Neuronal stem cell (in vitro differentiated cells): ENCODE measurements around the gene C10orf71.

Source experiments
- DNase-seq: peaks from one replicate; pipeline ENCODE4 v3.0.0-alpha.2; 2013; ENCODE audit warnings: low spot score
- H2AFZ ChIP-seq: one replicate; pipeline ENCODE4 v1.6.1; 2013; ENCODE audit warnings: mild to moderate bottlenecking, low read length, inconsistent platforms
- H2AK5ac ChIP-seq: 2 replicates; pipeline ENCODE4 v1.6.1; 2013; ENCODE audit warnings: low read depth, mild to moderate bottlenecking, inconsistent platforms, low read length, moderate library complexity, mixed read lengths
- H2BK120ac ChIP-seq: 2 replicates; pipeline ENCODE4 v1.6.1; 2013; ENCODE audit warnings: low read depth, mild to moderate bottlenecking, inconsistent platforms, low read length, moderate library complexity, mixed read lengths
- H2BK12ac ChIP-seq: one replicate; pipeline ENCODE4 v1.6.1; 2013; ENCODE audit warnings: low read length, inconsistent platforms
- H2BK15ac ChIP-seq: 2 replicates; pipeline ENCODE4 v1.6.1; 2013; ENCODE audit warnings: mild to moderate bottlenecking, low read length, inconsistent platforms, mixed read lengths
- H2BK5ac ChIP-seq: one replicate; pipeline ENCODE4 v1.6.1; 2013; ENCODE audit warnings: inconsistent platforms, mild to moderate bottlenecking, low read length, moderate library complexity
- H3K14ac ChIP-seq: one replicate; pipeline ENCODE4 v1.6.1; 2013; ENCODE audit warnings: low read length, inconsistent platforms
- H3K18ac ChIP-seq: 2 replicates; pipeline ENCODE4 v1.6.1; 2013; ENCODE audit warnings: low read length, inconsistent platforms
- H3K23ac ChIP-seq: 2 replicates; pipeline ENCODE4 v1.6.1; 2013; ENCODE audit warnings: low read depth, mild to moderate bottlenecking, mixed read lengths, low read length, inconsistent platforms; ENCODE audit not compliant: poor library complexity
- H3K27ac ChIP-seq: replicated peaks from 3 replicates; pipeline ENCODE4 v1.5.1; 2013; ENCODE audit warnings: low read length, inconsistent platforms
- H3K27me3 ChIP-seq, 3 experiments: 2 replicates each; pipeline ENCODE4 v1.6.1; 2013; ENCODE audit warnings: low read length in 3 of 3, mild to moderate bottlenecking in 2 of 3, inconsistent platforms in 1 of 3, low read depth in 1 of 3, mixed read lengths in 1 of 3, moderate library complexity in 1 of 3; ENCODE audit not compliant: control insufficient read depth in 3 of 3, insufficient read depth in 3 of 3
- H3K36me3 ChIP-seq, 2 donors: replicated peaks in 1 of 2; 2 replicates each; pipeline ENCODE4 v1.6.1; 2013; ENCODE audit warnings: low read length in 2 of 2; ENCODE audit not compliant: control insufficient read depth in 2 of 2, insufficient read depth in 2 of 2
- H3K4ac ChIP-seq: 2 replicates; pipeline ENCODE4 v1.6.1; 2013; ENCODE audit warnings: inconsistent platforms, mild to moderate bottlenecking, low read length, moderate library complexity
- H3K4me1 ChIP-seq, 2 donors: 1 replicate in 1 of 2; 2 replicates in 1 of 2; pipeline ENCODE4 v1.6.1; 2013; ENCODE audit warnings: low read length in 2 of 2, low read depth in 1 of 2; ENCODE audit not compliant: control insufficient read depth in 2 of 2, insufficient read depth in 1 of 2
- H3K4me2 ChIP-seq: one replicate; pipeline ENCODE4 v1.6.1; 2013; ENCODE audit warnings: mild to moderate bottlenecking, low read length, inconsistent platforms; ENCODE audit not compliant: insufficient read depth, poor library complexity, severe bottlenecking
- H3K4me3 ChIP-seq, 2 donors: 2 replicates each; pipeline ENCODE4 v1.5.1; 2013; ENCODE audit warnings: low read length in 2 of 2, mild to moderate bottlenecking in 2 of 2, inconsistent platforms in 1 of 2, moderate library complexity in 1 of 2
- H3K79me1 ChIP-seq: one replicate; pipeline ENCODE4 v1.6.1; 2013; ENCODE audit warnings: low read depth, mild to moderate bottlenecking, inconsistent platforms, low read length, moderate library complexity
- H3K9ac ChIP-seq: one replicate; pipeline ENCODE4 v1.6.1; 2013; ENCODE audit warnings: mild to moderate bottlenecking, low read depth, low read length, inconsistent platforms; ENCODE audit not compliant: poor library complexity
- H3K9me3 ChIP-seq, 2 donors: replicated peaks in 1 of 2; 2 replicates each; pipeline versions ENCODE3 to v1.6.1; 2013; ENCODE audit warnings: low read length in 2 of 2, mild to moderate bottlenecking in 2 of 2, inconsistent platforms in 1 of 2, low read depth in 1 of 2, mixed read lengths in 1 of 2, moderate library complexity in 1 of 2; ENCODE audit not compliant: control insufficient read depth in 2 of 2, insufficient read depth in 1 of 2
- H4K8ac ChIP-seq: one replicate; pipeline ENCODE4 v1.6.1; 2013; ENCODE audit warnings: low read depth, mild to moderate bottlenecking, inconsistent platforms, low read length, moderate library complexity
- H4K91ac ChIP-seq: one replicate; pipeline ENCODE4 v1.6.1; 2013; ENCODE audit warnings: low read length, low read depth, mild to moderate bottlenecking, inconsistent platforms; ENCODE audit not compliant: poor library complexity
- WGBS, 2 donors: extraction: QIAGEN DNeasy Blood & Tissue Kit; methylation state at CpG; one replicate each; pipeline ENCODE4 v1.1.7; 2013; ENCODE audit warnings: missing lambda C conversion rate in 2 of 2, mixed read lengths in 1 of 2; ENCODE audit not compliant: insufficient read length in 2 of 2, insufficient replicate concordance in 1 of 2; ENCODE audit errors: extremely low coverage in 2 of 2; 5-methylcytosine and 5-hydroxymethylcytosine counted together

The C10orf71 gene

GRCh38 chr10:49347827-49348226 lies 48.9 kb downstream of the C10orf71 start:
- Histone ChIP-seq H2BK15ac (no peak overlapping the region), H4K91ac (no peak overlapping the region), H3K4me2 (no peak overlapping the region), H3K14ac (no peak overlapping the region), H3K23ac (no peak overlapping the region), H2BK120ac (no peak overlapping the region), H3K4ac (no peak overlapping the region), H3K18ac (no peak overlapping the region), H3K4me1 (no peaks in the 10 kb centered on the region), H3K79me1 (no peaks in the 10 kb centered on the region), H2BK12ac (no peak overlapping the region), H3K27ac (no peak overlapping the region), H3K9me3 (no peaks in the 10 kb centered on the region), H3K4me3 (no peak overlapping the region), H3K27me3 (no peaks in the 10 kb centered on the region), H2AFZ (no peak overlapping the region), H3K36me3 (no peaks in the 10 kb centered on the region), H2BK5ac (no peak overlapping the region), H2AK5ac (no peak overlapping the region), H3K9ac (no peak overlapping the region), H4K8ac (no peak overlapping the region)
- no peak for DNase-seq
- WGBS, 2 donors: no CpG with 5 or more reads among the region's 3 CpGs

- Histone ChIP-seq H3K23ac (no peak overlapping the region), H3K4me1 (no peaks in the 10 kb centered on the region), H2AFZ (no peak overlapping the region), H3K14ac (no peak overlapping the region), H3K4ac (no peak overlapping the region), H3K36me3 (no peaks in the 10 kb centered on the region), H4K91ac (no peak overlapping the region), H3K9me3 (no peaks in the 10 kb centered on the region), H3K27ac (no peak overlapping the region), H2BK5ac (no peak overlapping the region), H3K27me3 (no peaks in the 10 kb centered on the region), H3K4me3 (no peak overlapping the region), H2AK5ac (no peak overlapping the region), H4K8ac (no peak overlapping the region), H3K9ac (no peak overlapping the region), H2BK12ac (no peak overlapping the region), H3K18ac (no peak overlapping the region), H2BK15ac (no peak overlapping the region), H2BK120ac (no peak overlapping the region), H3K4me2 (no peak overlapping the region), H3K79me1 (no peaks in the 10 kb centered on the region)
- no CpG with 5 or more reads among the region's 2 CpGs for WGBS, 2 donors
- no peak for DNase-seq
Measured at GRCh38 chr10:49348593-49348992, 49.6 kb downstream of the C10orf71 start.

- H4K91ac ChIP-seq: no peak overlapping the region
- H4K8ac ChIP-seq: no peak overlapping the region
- H2AFZ ChIP-seq: no peak overlapping the region
- H3K18ac ChIP-seq: no peak overlapping the region
- no peak overlapping the region for H2BK120ac ChIP-seq
- no peak overlapping the region for H2BK15ac ChIP-seq
- no peaks in the 10 kb centered on the region for H3K27me3 ChIP-seq
- H2BK5ac ChIP-seq: no peak overlapping the region
- H3K27ac ChIP-seq: no peak overlapping the region
- H2BK12ac ChIP-seq: no peak overlapping the region
- no peaks in the 10 kb centered on the region for H3K9me3 ChIP-seq
- no peaks in the 10 kb centered on the region for H3K4me1 ChIP-seq
- no peak overlapping the region for H3K4me2 ChIP-seq
- WGBS, 2 donors: no CpG with 5 or more reads among the region's 4 CpGs
- no peak overlapping the region for H3K4ac ChIP-seq
- H3K23ac ChIP-seq: no peak overlapping the region
- no peak for DNase-seq
- no peak overlapping the region for H3K9ac ChIP-seq
- no peak overlapping the region for H3K4me3 ChIP-seq
- no peak overlapping the region for H2AK5ac ChIP-seq
- H3K79me1 ChIP-seq: no peaks in the 10 kb centered on the region
- H3K14ac ChIP-seq: no peak overlapping the region
- H3K36me3 ChIP-seq: no peaks in the 10 kb centered on the region
Measured at GRCh38 chr10:49349390-49349789, 50.4 kb downstream of the C10orf71 start.

DNA sequence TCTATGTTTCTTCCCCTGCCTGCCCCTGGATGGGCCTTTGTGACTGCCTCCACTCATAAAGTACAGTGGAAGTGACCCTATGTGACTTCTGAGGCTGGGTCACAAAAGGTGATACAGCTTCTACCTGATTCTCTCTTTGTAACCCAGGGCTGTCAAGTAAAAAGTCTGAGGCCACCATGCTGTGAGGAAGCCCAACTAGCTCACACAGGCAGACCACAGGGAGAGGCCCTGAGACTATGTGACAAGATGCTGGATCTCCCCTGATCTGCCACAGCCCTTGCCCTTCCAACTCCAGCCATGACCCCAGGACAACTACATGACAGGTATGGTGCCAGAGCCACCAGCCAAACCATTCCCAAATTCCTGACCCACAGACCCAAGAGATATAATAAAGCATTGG lies 51.2 kb downstream of the C10orf71 start:
- Histone ChIP-seq H2BK5ac (no peak overlapping the region), H3K9ac (no peak overlapping the region), H3K79me1 (no peaks in the 10 kb centered on the region), H3K36me3 (no peaks in the 10 kb centered on the region), H3K14ac (no peak overlapping the region), H3K4me2 (no peak overlapping the region), H4K8ac (no peak overlapping the region), H2AFZ (no peak overlapping the region), H2AK5ac (no peak overlapping the region), H3K9me3 (no peaks in the 10 kb centered on the region), H3K27ac (no peak overlapping the region), H3K4ac (no peak overlapping the region), H3K27me3 (no peaks in the 10 kb centered on the region), H3K18ac (no peak overlapping the region), H3K4me1 (no peaks in the 10 kb centered on the region), H2BK120ac (no peak overlapping the region), H3K4me3 (no peak overlapping the region), H4K91ac (no peak overlapping the region), H2BK12ac (no peak overlapping the region), H3K23ac (no peak overlapping the region), H2BK15ac (no peak overlapping the region)
- DNase-seq: no peak
